Muscle of back (tissue), 11 donors: ENCODE measurements around the gene HSPA1L. TPM values are rescaled to one million over a fixed set of nuclear protein-coding genes. Genes with fewer than 3 reads are reported as not detected.
"Not testable (repeated sequence)": the region's sequence is repeated elsewhere in the genome, so short reads cannot be mapped to it uniquely, and the experiment has no call there.

Experiments
- DNase-seq, 3 donors: peaks; one replicate each; pipeline versions ENCODE4 v3.0.0 to v3.0.0-alpha.2; 2013
- polyA plus RNA-seq, 10 donors: library from polyadenylated mRNA; unstranded; fragments of 120-200 nt; gene quantifications; one replicate each; pipeline ENCODE4 v1.2.1, GENCODE V29; 2013; ENCODE audit not compliant: insufficient read length in 10 of 10

Gene HSPA1L
- polyA plus RNA-seq, 10 donors, result 3.3 to 4.3 (median 3.9) TPM

- DNase-seq, result no peak
Observed at GRCh38 chr6:31837369-31838113, 22.5 kb upstream of the HSPA1L start.

DNA sequence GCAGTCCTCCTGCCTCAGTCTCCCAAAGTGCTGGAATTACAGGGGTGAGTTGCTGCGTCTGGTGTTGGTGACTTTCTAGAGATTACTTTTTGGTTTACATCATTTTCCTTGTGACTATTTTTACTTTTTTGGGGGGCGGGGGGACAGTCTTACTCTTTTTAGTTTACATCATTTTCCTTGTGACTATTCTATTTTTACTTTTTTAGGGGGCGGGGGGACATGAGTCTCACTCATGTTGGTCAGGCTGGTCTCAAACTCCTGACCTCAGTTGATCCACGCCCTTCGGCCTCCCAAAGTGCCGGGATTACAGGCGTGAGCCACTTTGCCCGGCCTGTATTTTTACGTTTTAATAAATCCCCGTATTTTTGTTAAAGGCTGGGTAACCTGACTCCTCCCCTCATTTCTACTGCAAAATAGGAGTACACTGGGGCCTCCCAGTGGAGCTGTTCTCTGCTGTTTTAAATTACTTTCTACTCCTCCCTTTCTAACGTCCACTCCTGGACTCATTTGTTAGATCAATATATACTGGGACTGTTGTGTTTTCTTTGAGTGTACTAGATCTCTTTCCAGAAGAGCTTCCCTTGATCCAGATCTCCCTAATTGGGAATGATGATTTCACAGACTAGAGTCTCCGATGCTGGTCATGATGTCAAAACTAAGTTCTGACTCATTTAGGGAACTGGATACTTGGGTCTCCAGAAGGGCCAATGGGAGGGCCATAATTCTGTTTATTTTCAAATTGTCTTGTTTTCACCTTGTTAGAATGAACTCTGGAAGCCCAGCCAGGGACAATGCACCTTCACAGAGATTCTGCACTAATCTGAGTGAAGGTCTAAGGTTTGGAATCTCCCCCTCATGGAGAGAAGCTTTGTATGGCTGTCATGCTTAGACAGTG lies 21.6 kb upstream of the HSPA1L start:
- DNase-seq, result peak in 1 of 3 donors; percentile 45

DNA sequence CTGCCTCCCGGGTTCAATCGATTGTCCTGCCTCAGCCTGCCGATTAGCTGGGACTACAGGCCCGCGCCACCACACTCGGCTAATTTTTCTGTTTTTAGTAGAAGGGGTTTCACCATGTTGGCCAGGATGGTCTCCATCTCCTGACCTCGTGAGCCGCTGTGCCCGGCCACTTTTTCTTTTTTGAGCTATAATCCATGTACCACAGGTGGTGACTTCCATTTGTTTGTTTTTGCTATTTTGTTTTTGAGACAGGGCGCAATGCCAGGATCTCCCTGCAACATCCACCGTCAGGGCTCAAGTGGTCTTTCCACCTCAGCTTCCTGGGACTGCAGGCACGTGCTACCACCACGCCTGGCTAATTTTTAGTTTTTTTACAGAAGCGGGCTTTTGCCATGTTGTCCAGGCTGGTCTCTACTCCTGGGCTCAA lies 21.0 kb upstream of the HSPA1L start:
- DNase-seq, result peak in 1 of 3 donors; percentile 44

DNA sequence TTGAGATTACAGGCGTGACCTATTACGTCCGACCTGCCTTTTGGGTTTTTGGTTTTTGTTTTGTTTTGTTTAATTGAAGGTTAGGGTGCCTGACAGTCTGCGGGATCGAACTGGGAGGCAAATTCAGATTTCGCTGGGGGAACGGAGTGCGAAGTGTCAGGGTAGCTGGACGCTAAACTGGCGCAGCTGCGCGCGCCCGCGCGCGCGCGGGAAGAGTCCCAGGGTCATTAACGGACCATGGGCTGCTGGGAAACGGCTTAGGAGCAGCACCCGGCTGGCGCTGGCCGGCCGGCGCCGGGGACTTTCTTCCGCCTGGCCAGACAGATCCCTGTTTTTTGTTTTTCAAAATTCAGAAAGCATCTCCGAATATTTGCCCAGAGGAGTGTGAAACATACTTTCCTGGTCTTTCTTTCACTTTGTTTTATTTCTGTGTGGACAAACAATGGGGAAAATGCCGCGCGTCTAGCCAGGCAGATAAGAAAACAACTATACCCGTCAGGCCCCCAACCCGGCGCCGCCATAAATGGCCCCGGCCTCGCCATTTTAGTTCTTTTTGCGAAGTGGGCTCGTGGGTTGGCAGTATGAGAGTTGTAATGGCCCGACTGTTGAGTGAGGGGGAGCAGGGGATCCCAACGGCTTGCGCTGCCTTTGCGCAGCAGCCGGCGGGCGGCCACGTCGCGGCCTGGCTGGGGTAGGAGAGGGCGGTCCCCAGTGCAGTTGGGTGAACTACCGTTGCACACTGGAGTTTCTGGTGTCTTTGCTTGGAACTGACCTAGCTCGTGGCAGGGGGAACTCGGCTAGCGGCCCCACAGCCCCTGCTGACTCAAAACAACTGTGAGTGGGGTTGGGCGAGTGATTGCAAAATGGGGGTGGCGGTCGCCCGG lies 19.5 kb upstream of the HSPA1L start:
- DNase-seq, result peak; percentile 87 to 96 (median 96)

- no peak for DNase-seq
Observed at GRCh38 chr6:31831350-31832215, 16.5 kb upstream of the HSPA1L start.

- no peak for DNase-seq
Observed at GRCh38 chr6:31830886-31831335, 15.8 kb upstream of the HSPA1L start.

DNA sequence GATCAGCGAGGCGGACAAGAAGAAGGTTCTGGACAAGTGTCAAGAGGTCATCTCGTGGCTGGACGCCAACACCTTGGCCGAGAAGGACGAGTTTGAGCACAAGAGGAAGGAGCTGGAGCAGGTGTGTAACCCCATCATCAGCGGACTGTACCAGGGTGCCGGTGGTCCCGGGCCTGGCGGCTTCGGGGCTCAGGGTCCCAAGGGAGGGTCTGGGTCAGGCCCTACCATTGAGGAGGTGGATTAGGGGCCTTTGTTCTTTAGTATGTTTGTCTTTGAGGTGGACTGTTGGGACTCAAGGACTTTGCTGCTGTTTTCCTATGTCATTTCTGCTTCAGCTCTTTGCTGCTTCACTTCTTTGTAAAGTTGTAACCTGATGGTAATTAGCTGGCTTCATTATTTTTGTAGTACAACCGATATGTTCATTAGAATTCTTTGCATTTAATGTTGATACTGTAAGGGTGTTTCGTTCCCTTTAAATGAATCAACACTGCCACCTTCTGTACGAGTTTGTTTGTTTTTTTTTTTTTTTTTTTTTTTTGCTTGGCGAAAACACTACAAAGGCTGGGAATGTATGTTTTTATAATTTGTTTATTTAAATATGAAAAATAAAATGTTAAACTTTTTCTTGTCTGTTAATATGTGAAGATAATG lies 14.7 kb upstream of the HSPA1L start:
- DNase-seq, result peak; percentile 57 to 84 (median 59)

DNA sequence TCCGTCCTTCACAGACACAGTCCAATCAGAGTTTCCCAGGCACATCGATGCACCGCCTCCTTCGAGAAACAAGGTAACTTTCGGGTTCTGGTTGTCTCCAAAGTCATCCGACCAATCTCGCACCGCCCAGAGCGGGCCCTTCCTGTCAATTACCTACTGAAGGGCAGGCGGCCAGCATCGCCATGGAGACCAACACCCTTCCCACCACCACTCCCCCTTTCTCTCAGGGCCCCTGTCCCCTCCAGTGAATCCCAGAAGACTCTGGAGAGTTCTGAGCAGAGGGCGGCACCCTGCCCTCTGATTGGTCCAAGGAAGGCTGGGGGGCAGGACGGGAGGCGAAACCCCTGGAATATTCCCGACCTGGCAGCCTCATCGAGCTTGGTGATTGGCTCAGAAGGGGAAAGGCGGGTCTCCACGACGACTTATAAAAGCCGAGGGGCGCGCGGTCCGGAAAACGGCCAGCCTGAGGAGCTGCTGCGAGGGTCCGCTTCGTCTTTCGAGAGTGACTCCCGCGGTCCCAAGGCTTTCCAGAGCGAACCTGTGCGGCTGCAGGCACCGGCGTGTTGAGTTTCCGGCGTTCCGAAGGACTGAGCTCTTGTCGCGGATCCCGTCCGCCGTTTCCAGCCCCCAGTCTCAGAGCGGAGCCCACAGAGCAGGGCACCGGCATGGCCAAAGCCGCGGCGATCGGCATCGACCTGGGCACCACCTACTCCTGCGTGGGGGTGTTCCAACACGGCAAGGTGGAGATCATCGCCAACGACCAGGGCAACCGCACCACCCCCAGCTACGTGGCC lies 12.4 kb upstream of the HSPA1L start, which contains the start of gene HSPA1B:
HSPA1B (plus strand) TSS at position 453 of the 794 bp plus-strand sequence; CDS start at position 666, 213 bp downstream.
- DNase-seq, result peak; percentile 99 to 100 (median 99)

DNA sequence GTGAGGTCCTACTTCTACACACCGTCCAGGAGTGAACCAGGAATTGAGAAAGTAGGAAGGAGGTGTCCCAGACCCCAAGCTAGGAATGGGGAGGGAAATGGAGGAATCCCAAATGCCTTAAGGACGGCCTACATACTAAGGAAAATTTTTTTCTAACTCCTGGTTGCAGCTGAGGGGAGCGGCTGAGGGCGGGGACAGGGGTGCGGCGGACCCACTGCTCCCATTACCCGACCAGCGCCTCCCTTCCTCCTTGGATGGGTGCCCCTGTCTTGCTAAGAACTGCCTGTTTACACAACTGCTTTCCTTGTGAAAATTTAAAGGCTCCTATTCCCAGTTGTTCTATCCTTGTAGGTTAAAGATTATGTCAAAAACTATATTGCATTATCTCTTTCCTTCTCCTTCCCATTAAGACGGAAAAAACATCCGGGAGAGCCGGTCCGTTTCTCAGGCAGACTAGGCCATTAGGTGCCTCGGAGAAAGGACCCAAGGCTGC lies 11.8 kb upstream of the HSPA1L start:
- DNase-seq, result peak; percentile 87 to 97 (median 93)

DNA sequence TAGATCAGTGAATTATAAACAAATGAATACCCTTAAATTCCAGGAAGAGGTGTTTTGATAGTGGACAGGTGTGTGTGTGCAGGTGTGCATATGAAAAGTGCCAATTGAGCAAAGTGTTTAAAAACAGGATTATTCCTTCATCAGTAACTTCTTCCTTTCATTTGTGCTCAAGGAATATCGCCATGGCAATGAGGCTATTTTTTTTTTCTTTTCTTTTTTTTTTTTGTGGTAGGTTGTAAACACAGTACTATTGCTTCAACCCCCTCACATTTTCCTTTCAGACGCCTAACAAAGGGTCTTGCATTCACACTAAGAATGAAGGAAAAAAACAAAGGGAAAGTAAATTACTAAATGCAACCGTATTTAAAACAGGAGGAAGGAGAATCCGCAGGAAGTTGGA lies 10.5 kb upstream of the HSPA1L start:
- no peak for DNase-seq

GRCh38 chr6:31823592-31824196 lies 8.6 kb upstream of the HSPA1L start:
- DNase-seq, result not testable (repeated sequence)

DNA sequence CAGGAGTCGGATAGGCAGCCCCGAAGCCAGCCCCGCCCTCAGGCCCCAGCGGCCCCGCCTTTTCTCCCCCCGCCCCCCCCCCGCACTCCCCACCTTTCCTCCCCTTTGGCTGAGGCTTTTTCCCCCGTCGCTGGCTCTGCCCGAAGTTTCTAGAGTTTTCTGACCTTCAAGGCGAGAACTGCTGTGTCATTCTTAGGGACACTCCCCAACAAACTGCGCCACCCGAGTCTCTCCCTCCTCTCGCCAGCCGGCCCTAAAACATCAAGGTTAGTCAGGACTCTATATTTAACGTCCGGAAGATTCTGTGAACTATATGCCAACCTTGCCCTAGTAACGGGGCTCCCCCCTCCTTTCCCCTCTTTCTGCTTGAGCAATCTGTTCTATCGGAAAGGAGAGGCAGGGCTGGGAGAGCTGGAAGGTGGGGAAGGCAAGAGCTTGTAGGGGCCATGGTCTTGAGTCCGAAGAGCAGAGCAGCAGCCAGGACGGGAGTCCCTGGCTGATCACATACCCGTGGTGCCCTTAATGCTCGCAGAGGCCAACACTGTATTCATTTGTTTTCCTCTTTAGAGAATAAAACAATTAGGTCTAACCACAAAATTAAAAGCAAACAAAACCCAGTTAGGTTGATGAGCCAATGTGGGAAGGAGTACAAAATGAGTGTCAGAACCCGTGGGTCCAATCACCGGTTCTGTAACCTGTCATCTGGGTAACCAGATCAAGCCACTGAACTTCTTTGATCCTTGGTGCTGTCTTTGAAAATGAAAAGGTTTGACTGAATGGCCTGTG lies 7.1 kb upstream of the HSPA1L start:
- DNase-seq, result peak; percentile 72 to 87 (median 80)

DNA sequence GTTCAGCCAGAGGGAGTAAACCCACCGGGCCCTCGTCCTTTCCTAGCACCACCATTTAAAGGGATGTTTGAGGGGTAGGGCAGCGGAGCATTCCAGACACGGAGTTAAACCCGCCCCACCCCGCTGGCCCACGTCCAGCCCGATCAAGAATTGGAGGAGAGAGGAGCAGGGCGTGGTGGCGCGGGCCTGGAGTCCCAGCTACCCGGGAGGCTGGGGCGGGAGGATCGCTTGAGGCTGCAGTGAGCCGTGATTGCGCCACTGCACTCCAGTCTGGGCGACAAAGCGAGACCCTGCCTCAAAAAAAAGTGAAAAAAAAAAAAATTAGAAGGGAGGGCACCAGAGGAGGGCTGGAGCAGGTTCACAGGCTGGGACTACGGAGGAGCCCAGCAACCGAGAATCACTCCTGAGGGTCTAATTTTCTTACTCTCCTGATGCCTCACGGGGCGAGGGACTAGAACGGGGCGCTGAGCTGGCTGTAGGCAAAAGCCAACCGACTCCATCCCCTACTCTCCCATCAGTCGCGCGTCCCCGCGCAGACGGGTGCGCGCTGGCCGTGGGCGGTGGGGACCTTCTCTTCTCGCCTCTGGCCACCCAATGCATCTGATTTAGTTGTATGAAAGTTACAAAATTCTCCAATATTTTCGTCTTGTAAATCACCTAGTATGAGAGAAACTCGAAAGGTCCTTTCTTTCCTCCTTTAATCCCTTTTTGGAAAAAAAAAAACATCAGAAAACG lies 6.4 kb upstream of the HSPA1L start:
- peak in 2 of 3 donors; percentile 63 to 74 for DNase-seq

GRCh38 chr6:31820399-31820798 lies 5.3 kb upstream of the HSPA1L start:
- not testable (repeated sequence) for DNase-seq

- DNase-seq, result no peak
Observed at GRCh38 chr6:31819871-31820299, 4.8 kb upstream of the HSPA1L start.

- not testable (repeated sequence) for DNase-seq
Observed at GRCh38 chr6:31817929-31818511, 2.9 kb upstream of the HSPA1L start.
